LNCaP clone FGC (cell line): ENCODE measurements around the gene BDKRB1.

Experiments used
- DNase-seq: peaks from one replicate; pipeline ENCODE4 v3.0.0-alpha.2; 2011; ENCODE audit warnings: low read depth
- H3K4me3 ChIP-seq: 2 replicates; pipeline ENCODE4 v1.5.1; 2011; ENCODE audit warnings: mild to moderate bottlenecking, low read depth, low read length, control low read depth
- TF ChIP-seq, protein P1 (sequence below): IDR thresholded peaks from 2 replicates; pipeline ENCODE4 v1.5.1; 2012; ENCODE audit warnings: mild to moderate bottlenecking; ENCODE audit not compliant: control insufficient read depth, insufficient read depth; ENCODE audit errors: extremely low read depth

The BDKRB1 gene

DNA sequence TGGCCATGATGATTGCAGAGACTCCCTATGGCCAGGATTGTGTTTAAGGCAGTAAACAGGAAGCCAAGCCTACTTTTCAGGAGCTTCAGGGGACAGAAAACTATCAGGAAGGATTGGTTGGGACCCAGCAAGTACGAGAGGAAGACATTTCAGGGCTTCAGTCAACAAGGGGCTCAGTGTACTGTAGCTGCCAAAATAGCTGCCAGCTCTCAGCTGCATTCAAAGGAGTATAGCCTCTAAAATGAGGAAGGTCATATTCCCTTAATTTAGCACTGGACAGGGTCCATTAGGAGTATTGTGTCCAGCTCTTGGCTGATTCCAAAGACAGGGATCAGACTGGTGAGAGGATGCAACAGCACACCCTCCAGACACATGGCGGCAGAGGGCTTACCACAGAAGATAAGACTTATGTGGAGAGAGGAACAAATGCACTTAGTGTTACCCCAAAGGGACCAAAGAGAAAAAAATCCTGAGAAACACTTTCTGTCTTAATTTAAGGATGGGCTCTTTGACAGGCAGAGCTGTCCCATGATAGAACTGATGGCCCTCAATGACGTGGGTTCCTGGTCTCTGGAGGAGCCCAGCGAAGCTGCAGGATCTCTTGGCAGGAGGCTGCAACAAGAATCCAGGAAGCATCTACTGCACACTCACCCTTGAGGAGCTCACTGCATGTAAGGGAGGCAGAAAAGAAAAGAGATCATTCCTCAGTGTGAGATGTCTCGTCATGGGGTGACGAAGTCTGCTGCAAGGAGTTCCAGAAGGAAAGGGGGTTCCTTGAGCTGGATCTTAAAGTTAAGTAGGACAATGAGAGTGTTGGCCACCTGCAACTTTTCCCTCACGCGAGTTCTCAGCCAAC, 14.8 kb downstream of the BDKRB1 start:
- TF ChIP-seq, protein P1, sequence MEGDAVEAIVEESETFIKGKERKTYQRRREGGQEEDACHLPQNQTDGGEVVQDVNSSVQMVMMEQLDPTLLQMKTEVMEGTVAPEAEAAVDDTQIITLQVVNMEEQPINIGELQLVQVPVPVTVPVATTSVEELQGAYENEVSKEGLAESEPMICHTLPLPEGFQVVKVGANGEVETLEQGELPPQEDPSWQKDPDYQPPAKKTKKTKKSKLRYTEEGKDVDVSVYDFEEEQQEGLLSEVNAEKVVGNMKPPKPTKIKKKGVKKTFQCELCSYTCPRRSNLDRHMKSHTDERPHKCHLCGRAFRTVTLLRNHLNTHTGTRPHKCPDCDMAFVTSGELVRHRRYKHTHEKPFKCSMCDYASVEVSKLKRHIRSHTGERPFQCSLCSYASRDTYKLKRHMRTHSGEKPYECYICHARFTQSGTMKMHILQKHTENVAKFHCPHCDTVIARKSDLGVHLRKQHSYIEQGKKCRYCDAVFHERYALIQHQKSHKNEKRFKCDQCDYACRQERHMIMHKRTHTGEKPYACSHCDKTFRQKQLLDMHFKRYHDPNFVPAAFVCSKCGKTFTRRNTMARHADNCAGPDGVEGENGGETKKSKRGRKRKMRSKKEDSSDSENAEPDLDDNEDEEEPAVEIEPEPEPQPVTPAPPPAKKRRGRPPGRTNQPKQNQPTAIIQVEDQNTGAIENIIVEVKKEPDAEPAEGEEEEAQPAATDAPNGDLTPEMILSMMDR = no peak

DNA sequence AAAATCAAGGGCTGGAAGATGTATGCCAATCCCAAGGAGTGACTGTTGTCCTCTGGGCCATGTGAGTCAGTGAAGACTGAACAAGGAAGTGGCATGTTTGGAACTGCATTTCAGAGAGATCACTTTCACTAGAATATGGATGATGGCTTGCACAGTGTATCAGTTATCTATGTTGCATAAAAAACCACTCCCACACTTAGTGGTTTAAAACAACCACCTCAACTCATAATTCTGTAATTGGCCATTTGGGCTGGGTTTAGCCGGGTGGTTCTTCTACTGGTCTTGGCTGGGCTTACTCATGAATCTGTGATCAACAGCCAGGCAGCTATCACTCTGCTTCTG, 15.4 kb downstream of the BDKRB1 start:
- H3K4me3 ChIP-seq = no peak overlapping the region
- DNase-seq = no peak
- TF ChIP-seq, protein P1 = no peak

More for the DNA sequence above, 14.8 kb downstream of the BDKRB1 start:
- no peak for DNase-seq
- no peak overlapping the region for H3K4me3 ChIP-seq

DNA sequence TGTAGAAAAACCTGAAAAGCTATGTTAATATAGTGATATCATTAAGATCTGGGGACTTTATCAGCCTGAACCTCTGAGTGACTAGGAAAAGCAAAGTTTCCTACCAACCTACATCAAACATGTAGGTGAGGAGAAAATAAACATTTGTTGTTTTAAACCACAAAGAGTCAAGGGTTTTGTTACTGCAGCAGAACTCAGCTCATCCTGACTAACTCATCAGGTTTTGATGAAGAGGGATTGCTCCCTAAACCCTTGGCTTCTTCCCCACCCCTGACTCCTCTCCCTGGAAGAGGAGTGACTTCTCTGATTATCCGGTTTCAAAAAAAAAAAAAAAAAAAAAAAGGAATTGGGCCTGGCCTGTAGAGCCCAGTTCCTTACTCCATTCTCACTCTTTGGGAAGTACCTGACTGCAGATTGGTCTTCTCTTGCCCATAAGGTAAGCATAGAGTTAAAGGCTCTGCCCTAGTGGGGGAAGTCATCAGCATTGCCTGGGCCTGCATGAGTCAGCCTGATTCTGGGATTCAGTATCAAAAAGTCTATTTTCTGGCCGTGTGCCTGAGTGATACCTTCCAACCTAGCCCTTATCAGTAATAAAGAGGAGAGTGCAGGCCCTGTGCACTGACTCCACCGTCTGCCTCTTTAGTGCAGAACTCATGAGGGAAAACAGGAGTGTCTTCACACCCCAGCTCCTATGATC, 16.9 kb downstream of the BDKRB1 start:
- H3K4me3 ChIP-seq = no peak overlapping the region
- DNase-seq = no peak
- TF ChIP-seq, protein P1 = no peak

DNA sequence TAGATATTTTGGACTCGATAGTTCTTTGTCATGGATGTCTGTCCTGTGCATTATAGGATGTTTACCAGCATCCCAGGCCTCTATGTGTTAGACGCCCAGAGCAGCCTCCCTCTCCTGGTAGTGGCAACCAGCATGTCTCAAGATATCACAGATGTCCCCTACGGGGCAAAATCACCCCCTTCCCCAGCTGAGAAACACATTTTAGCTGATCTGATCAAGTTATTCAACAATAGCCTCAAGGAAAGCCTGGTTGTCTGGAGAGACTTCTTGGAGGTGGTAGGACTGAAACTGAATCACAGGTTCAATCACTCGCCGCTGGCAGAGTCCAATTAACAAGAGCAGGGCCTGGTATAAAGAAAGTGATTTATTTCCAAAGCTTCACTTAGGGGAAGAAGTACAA, 17.6 kb downstream of the BDKRB1 start:
- TF ChIP-seq, protein P1 = no peak

DNA sequence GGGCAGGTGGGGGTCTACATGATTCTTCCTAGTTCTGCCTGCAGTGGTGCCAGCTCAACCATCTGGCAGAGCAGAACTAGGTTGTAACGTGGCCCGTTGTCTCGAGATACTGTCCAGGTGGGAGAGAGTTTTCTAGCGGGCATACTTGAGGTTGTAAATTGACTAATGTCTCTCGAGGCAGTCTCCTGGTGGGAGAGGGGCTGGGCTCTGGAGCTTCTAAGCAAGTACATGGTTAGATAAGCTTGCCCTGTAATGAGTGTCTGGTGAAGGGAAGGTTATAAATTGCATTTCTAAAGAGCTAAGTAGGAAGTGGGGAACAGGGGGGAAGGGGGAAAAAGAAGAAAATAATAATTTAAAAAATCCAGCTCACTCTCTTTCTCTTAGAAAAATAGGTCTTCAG, 18.1 kb downstream of the BDKRB1 start:
- no peak for DNase-seq
- TF ChIP-seq, protein P1 = no peak
- no peak overlapping the region for H3K4me3 ChIP-seq

More for the DNA sequence above, 17.6 kb downstream of the BDKRB1 start:
- DNase-seq = no peak
- H3K4me3 ChIP-seq = no peak overlapping the region

DNA sequence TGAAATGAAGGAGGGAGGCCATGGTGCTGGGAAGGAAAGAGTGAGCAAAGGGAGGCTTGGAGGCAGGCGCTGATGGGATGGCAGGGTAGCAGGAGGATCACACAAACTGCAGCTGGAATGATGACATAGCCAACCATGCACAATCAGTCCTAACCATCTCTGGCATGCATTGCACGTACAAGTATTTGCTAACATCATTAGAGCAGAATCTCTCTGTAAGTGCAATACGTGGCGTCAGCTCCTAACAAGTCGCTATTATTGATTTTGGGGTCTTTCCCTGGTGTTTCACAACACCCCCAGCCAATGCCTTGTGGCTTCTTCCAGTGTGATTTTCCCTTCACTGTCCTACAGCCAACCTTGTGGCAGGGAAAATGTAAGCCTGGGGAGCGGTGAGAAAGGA, 18.5 kb downstream of the BDKRB1 start:
- DNase-seq = no peak
- TF ChIP-seq, protein P1 = no peak
- H3K4me3 ChIP-seq = no peak overlapping the region
